Psoas muscle (tissue), 8 donors: ENCODE data around the gene DEUP1. TPM values are rescaled to one million over a fixed set of nuclear protein-coding genes. Genes with fewer than 3 reads are reported as not detected.

Experiments
- ATAC-seq, 4 donors: fragments of 200-7000 bp; cut with Tn5 transposase; one replicate each; pipeline ENCODE4 v1.9.1; 2020; ENCODE audit warnings: moderate library complexity in 3 of 4, mild to moderate bottlenecking in 2 of 4
- DNase-seq, 2 donors: peaks; one replicate each; pipeline ENCODE4 v3.0.0-alpha.2; 2020
- H3K27ac ChIP-seq: fragments of 200-600 bp; one replicate; pipeline ENCODE4 v1.8.0; 2022
- H3K27me3 ChIP-seq, 3 donors: fragments of 200-600 bp in 1 of 3; one replicate each; pipeline versions ENCODE4 v1.6.1 to v1.8.0; 2013 to 2022; ENCODE audit warnings: low read length in 2 of 3, mild to moderate bottlenecking in 2 of 3, moderate library complexity in 1 of 3; ENCODE audit not compliant: insufficient read depth in 3 of 3
- H3K36me3 ChIP-seq, 2 donors: fragments of 200-600 bp in 1 of 2; one replicate each; pipeline versions ENCODE4 v1.6.1 to v1.8.0; 2013 to 2022; ENCODE audit warnings: low read depth in 1 of 2, mild to moderate bottlenecking in 1 of 2, moderate library complexity in 1 of 2; ENCODE audit not compliant: insufficient read depth in 1 of 2
- H3K4me1 ChIP-seq: fragments of 200-600 bp; one replicate; pipeline ENCODE4 v1.8.0; 2022
- H3K4me3 ChIP-seq: fragments of 200-600 bp; one replicate; pipeline ENCODE4 v1.8.0; 2022; ENCODE audit warnings: mild to moderate bottlenecking
- H3K9me3 ChIP-seq: fragments of 200-600 bp; one replicate; pipeline ENCODE4 v1.8.0; 2022
- WGBS, 3 donors: extraction: QIAGEN DNeasy Blood & Tissue Kit; methylation state at CpG; one replicate each; pipeline versions ENCODE4 v1.1.6 to v1.1.7; 2013; 5-methylcytosine and 5-hydroxymethylcytosine counted together
- intact Hi-C, 2 donors: fragments of 100-400 bp; cut with DNase I; formaldehyde crosslinking; loops; one replicate each; pipeline versions ENCODE4 v1.11.0 to v1.14.2; 2022
- polyA plus RNA-seq, 3 donors: library from polyadenylated mRNA; stranded (reverse); fragments of 200-250 nt; gene quantifications; one replicate each; pipeline ENCODE4 v1.2.3, GENCODE V29; 2013
- total RNA-seq, 4 donors: library from RNA; stranded (reverse); fragmentation: NEBNext Ultra II Directional in 2 of 4; extraction: Animal tissue kit (Norgen Biotek cat#: 25700) in 2 of 4; gene quantifications; one replicate each; pipeline versions ENCODE4 v1.2.1 to v1.2.4, GENCODE V29; 2021 to 2023
- TF ChIP-seq, protein P1 (sequence below): fragments of 200-600 bp; IDR thresholded peaks from one replicate; pipeline ENCODE4 v1.8.0; 2022; ENCODE audit warnings: antibody characterized with exemption
- donor health status: healthy with polysubstance abuse.
- donor health status: DM: no; HTN: no; CAD: no; lungs with moderate emphysema.
- donor health status: Bipolar disorder and iron deficiency.
- donor health status: healthy.
- donor health status: DM: yes; HTN: yes; CAD: no.
- donor health status: DM: no; HTN: no; CAD: no.
- donor health status: DM: no; HTN: no; CAD: no.
- donor health status: DM: yes; HTN: yes; CAD: no.

DEUP1 gene
- total and polyA plus RNA-seq, 7 donors, result not detected

DNA sequence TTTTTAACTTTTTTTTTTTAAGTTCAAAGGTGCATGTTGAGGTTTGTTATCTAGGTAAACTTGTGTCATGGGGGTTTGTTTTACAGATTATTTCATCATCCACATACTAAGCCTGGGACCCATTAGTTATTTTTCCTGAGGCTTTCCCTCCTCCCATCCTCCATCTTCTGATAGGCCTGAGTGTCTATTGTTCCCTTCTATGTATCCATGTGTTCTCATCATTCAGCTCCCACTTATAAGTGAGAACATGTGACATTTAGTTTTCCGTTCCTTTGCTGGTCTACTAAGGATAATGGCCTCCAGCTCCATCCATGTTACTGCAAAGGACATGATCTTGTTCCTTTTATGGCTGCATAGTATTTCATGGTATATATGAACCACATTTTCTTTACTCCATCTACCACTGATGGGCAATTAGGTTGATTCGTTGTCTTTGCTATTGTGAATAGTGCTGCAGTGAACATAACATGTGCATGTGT lies 14.4 kb downstream of the DEUP1 start:
- intact Hi-C loops, result no loop called here
- no peak for DNase-seq
- no peaks in the 10 kb centered on the region for H3K4me1 ChIP-seq
- TF ChIP-seq, protein P1, sequence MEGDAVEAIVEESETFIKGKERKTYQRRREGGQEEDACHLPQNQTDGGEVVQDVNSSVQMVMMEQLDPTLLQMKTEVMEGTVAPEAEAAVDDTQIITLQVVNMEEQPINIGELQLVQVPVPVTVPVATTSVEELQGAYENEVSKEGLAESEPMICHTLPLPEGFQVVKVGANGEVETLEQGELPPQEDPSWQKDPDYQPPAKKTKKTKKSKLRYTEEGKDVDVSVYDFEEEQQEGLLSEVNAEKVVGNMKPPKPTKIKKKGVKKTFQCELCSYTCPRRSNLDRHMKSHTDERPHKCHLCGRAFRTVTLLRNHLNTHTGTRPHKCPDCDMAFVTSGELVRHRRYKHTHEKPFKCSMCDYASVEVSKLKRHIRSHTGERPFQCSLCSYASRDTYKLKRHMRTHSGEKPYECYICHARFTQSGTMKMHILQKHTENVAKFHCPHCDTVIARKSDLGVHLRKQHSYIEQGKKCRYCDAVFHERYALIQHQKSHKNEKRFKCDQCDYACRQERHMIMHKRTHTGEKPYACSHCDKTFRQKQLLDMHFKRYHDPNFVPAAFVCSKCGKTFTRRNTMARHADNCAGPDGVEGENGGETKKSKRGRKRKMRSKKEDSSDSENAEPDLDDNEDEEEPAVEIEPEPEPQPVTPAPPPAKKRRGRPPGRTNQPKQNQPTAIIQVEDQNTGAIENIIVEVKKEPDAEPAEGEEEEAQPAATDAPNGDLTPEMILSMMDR, result no peak
- no peak overlapping the region for H3K27ac ChIP-seq
- ATAC-seq, result no peak
- no peaks in the 10 kb centered on the region for H3K27me3 ChIP-seq
- H3K9me3 ChIP-seq, result no peaks in the 10 kb centered on the region
- H3K36me3 ChIP-seq, result no peaks in the 10 kb centered on the region
- H3K4me3 ChIP-seq, result no peak overlapping the region
- WGBS, 3 donors, result 82 to 88% (median 86%) methylated on average over 2 of the region's 2 CpGs

DNA sequence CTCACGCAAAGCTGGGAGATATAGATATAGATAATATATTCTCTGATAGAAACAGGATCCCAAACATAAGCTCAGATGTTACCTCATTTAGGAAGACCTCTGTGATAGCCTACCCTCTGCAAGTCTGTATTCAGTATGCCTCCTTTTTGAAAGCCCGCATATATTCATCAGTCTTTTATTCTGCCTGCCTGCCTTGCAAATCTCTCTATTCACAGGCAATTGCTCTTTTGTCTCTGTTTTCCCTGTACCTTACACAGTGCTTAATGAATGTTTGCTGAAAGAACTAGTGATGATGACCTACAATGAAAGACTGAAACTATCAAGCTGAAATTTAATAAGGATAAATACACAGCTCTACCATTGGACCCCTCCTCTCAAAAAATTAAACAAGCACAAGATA lies 18.4 kb downstream of the DEUP1 start:
- intact Hi-C loops, result no loop called here

DNA sequence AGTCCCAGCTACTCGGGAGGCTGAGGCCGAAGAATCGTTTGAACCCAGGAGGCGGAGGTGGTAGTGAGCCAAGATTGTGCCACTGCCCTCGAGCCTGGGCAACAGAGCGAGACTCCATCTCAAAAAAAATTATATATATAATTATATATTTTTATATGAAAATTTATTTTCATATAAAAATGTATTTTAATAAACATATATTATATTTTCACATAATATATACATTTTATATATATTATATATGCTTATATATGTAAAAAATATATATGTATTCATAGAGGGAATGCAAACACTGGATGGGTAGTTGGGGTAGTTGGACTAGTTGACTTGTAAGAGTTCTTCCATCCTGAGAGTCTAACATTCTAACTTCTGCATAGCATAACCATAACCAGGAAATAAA lies 20.3 kb downstream of the DEUP1 start:
- 89 to 94% (median 93%) methylated on average over 6 of the region's 6 CpGs for WGBS, 3 donors

More for the DNA sequence above, 18.4 kb downstream of the DEUP1 start:
- Histone ChIP-seq H3K4me1 (no peaks in the 10 kb centered on the region), H3K27ac (no peak overlapping the region), H3K36me3 (no peaks in the 10 kb centered on the region), H3K27me3 (no peaks in the 10 kb centered on the region), H3K9me3 (no peaks in the 10 kb centered on the region), H3K4me3 (no peak overlapping the region)
- WGBS, 3 donors, result 76 to 83% (median 81%) methylated on average over 2 of the region's 2 CpGs
- TF ChIP-seq, protein P1, result no peak
- DNase-seq (no peak), ATAC-seq (no peak)

GRCh38 chr11:93359396-93359795 lies 28.9 kb downstream of the DEUP1 start:
- 90 to 94% (median 91%) methylated on average over 1 of the region's 1 CpG for WGBS, 3 donors
- intact Hi-C loops, result no loop called here
- H3K27ac ChIP-seq, result no peak overlapping the region
- no peaks in the 10 kb centered on the region for H3K4me1 ChIP-seq
- no peak overlapping the region for H3K4me3 ChIP-seq
- TF ChIP-seq, protein P1, result no peak
- DNase-seq (no peak), ATAC-seq (no peak)
- H3K9me3 ChIP-seq, result peaks cover 14% of the 10 kb centered on the region
- no peaks in the 10 kb centered on the region for H3K36me3 ChIP-seq
- no peaks in the 10 kb centered on the region for H3K27me3 ChIP-seq

More for the DNA sequence above, 20.3 kb downstream of the DEUP1 start:
- Histone ChIP-seq H3K9me3 (no peaks in the 10 kb centered on the region), H3K4me3 (no peak overlapping the region), H3K27ac (no peak overlapping the region), H3K27me3 (no peaks in the 10 kb centered on the region), H3K4me1 (no peaks in the 10 kb centered on the region), H3K36me3 (no peaks in the 10 kb centered on the region)
- intact Hi-C loops, result no loop called here
- DNase-seq, result no peak
- ATAC-seq, result no peak
- TF ChIP-seq, protein P1, result no peak

- Histone ChIP-seq H3K27me3 (no peaks in the 10 kb centered on the region), H3K9me3 (peaks cover 14% of the 10 kb centered on the region), H3K36me3 (no peaks in the 10 kb centered on the region), H3K4me3 (no peak overlapping the region), H3K27ac (no peak overlapping the region), H3K4me1 (no peaks in the 10 kb centered on the region)
- TF ChIP-seq, protein P1, result peak; percentile 7
- no peak for ATAC-seq
- intact Hi-C loops, result no loop called here
- DNase-seq, result no peak
Measured at GRCh38 chr11:93361435-93361834, 30.9 kb downstream of the DEUP1 start.
